ENCODE data around the gene ANKDD1B. TPM values are rescaled to one million over a fixed set of nuclear protein-coding genes. Genes with fewer than 3 reads are reported as not detected.

ANKDD1B gene
- total RNA-seq, 1 donor from 2014 or later, result 0.48 TPM

DNA sequence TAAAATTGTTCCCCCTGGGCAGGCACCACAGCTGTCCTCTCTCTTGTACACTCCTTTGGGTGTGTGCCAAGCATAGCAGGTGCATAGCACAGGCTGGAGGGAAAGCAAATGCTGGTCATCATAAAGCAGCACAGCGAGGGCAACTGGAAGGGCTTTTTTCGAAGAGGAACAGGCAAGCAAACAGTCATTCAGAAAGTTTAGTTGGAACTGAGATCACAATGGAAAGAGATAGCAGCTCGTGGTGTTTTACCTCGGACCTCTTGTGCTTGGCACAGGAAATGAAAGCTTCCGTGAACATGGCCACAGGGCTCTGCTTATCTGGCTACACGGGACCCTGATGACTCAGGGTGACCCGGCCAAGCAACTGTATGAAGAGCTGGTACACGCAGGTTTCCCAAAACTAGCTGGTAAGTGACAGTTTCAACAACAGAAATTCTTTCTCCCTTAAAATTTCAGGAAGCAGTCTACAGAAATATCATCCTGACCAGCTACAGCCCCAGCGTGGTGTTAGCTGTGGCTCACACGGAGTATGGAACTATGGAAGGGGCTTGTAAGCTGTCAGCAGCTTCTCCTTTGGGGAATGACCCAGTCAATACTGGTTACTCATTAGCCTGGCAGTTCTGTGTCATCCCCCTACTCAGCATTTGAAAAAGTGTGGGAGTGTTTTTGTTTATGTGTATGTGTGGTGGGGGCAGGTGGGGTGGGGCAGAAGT lies 57.9 kb downstream of the ANKDD1B start:
- H3K27ac Mint-ChIP-seq, result peak overlapping the region; percentile 92
- peak overlapping the region; percentile 65 for H3K4me3 Mint-ChIP-seq (ENCODE audit: low read depth)
- peaks cover 25% of the 10 kb centered on the region for H3K36me3 Mint-ChIP-seq (ENCODE audit: low read depth)
- intact Hi-C loops (cut with micrococcal nuclease), result loop anchor here (1.0 to 5.0 kb wide), 10 partner anchors 9 to 1092 kb away; partner anchors contain the start of genes ANKRD31, CERT1, GCNT4 and HMGCR
- DNase-seq (ENCODE audit: low spot score), result peak; percentile 57
- H3K9me3 Mint-ChIP-seq, result no peaks in the 10 kb centered on the region
- peaks cover 54% of the 10 kb centered on the region for H3K4me1 Mint-ChIP-seq (ENCODE audit: low read depth)
- no peaks in the 10 kb centered on the region for H3K27me3 Mint-ChIP-seq (ENCODE audit: low read depth)

GRCh38 chr5:75670577-75670976 lies 59.3 kb downstream of the ANKDD1B start:
- peak overlapping the region; percentile 36 for H3K27ac Mint-ChIP-seq
- H3K4me3 Mint-ChIP-seq (ENCODE audit: low read depth), result no peak overlapping the region
- DNase-seq (ENCODE audit: low spot score), result no peak
- no peaks in the 10 kb centered on the region for H3K27me3 Mint-ChIP-seq (ENCODE audit: low read depth)
- H3K36me3 Mint-ChIP-seq (ENCODE audit: low read depth), result peaks cover 35% of the 10 kb centered on the region
- H3K4me1 Mint-ChIP-seq (ENCODE audit: low read depth), result peaks cover 52% of the 10 kb centered on the region
- intact Hi-C loops (cut with micrococcal nuclease), result no loop called here
- H3K9me3 Mint-ChIP-seq, result no peaks in the 10 kb centered on the region

DNA sequence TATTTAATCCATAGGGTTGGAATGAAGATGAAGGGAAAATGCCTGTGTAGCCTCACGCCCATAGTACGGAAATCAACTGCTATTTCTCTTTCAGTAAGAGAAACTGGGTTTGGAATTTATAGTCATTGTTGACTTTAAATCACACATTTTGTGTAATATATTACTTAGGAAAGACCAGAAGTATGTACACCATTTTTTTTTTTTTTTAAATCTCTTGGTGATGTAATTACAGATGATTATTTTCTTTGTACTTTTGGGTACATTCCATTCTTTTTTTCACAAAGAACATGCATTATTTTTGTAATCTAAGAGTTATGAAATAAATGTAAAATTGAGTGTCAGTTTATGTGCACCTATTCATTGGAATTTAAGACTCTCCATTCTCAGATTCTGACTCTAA lies 60.3 kb downstream of the ANKDD1B start:
- H3K4me3 Mint-ChIP-seq (ENCODE audit: low read depth), result no peak overlapping the region
- H3K4me1 Mint-ChIP-seq (ENCODE audit: low read depth), result peaks cover 49% of the 10 kb centered on the region
- DNase-seq (ENCODE audit: low spot score), result no peak
- intact Hi-C loops (cut with micrococcal nuclease), result no loop called here
- peak overlapping the region; percentile 36 for H3K27ac Mint-ChIP-seq
- H3K36me3 Mint-ChIP-seq (ENCODE audit: low read depth), result peaks cover 43% of the 10 kb centered on the region
- H3K27me3 Mint-ChIP-seq (ENCODE audit: low read depth), result no peaks in the 10 kb centered on the region
- no peaks in the 10 kb centered on the region for H3K9me3 Mint-ChIP-seq

DNA sequence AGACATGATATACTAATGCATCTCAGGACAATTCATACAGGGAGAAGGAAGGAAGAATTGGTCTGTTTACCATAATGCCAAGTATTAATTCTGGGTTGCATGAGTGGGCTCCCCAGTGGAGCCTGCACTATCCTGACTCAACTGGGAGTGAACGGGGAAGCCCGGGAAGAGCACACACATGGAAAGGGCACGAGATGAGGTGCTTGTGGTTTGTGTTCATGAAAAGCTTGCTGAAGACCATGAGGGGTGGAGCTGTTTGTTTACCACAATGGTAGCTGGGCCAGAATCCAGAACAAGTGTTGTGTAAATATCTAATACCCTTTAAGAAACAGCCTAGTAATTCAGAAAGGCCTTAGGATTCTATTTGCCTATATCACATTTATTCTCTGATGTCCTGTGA lies 61.4 kb downstream of the ANKDD1B start:
- Mint-ChIP-seq H3K9me3 (no peaks in the 10 kb centered on the region), H3K4me1 (ENCODE audit: low read depth) (peaks cover 50% of the 10 kb centered on the region), H3K27me3 (ENCODE audit: low read depth) (no peaks in the 10 kb centered on the region), H3K36me3 (ENCODE audit: low read depth) (peaks cover 48% of the 10 kb centered on the region), H3K4me3 (ENCODE audit: low read depth) (no peak overlapping the region), H3K27ac (no peak overlapping the region)
- no peak for DNase-seq (ENCODE audit: low spot score)
- intact Hi-C loops (cut with micrococcal nuclease), result no loop called here

DNA sequence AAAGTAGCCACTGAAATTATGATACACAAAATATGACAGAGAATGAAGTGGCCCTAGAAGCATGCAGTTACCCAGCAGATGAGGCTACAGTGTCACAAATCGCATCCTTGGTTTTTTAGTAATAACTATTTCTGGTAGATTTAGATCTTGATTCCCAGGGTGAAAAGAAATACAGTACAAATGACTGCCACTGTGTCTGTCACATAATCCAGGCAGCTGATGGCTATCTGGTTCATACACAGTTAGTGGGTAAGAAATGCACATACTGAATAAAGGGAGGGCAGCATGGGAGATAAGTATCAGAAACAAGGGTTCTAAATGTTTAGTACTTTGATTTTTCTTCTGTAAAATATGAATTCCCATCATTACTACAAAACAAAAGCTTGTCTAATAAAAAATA lies 64.5 kb downstream of the ANKDD1B start:
- Mint-ChIP-seq H3K36me3 (ENCODE audit: low read depth) (peaks cover 59% of the 10 kb centered on the region), H3K4me3 (ENCODE audit: low read depth) (no peak overlapping the region), H3K27ac (no peak overlapping the region), H3K9me3 (no peaks in the 10 kb centered on the region), H3K4me1 (ENCODE audit: low read depth) (peaks cover 31% of the 10 kb centered on the region), H3K27me3 (ENCODE audit: low read depth) (no peaks in the 10 kb centered on the region)
- no peak for DNase-seq (ENCODE audit: low spot score)
- intact Hi-C loops (cut with micrococcal nuclease), result no loop called here

DNA sequence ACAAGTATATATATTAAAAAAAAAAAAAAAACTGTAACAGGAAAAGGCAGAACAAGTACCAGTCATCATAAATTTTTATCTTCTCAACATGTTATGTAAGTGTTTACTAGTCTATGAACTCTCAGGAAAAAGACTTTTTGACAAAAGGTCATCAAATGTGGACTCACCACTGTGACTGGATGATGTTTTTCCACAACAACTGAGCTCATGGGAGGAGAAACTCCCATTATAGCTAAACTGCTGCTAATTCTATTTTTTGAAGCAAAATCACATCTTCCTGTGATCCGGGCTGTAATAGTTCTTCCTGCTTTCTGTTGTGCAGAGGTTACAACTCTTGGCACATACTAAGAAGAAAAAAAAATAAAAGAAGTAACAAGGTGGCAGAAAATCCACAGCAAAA lies 66.4 kb downstream of the ANKDD1B start:
- no peaks in the 10 kb centered on the region for H3K9me3 Mint-ChIP-seq
- no peak for DNase-seq (ENCODE audit: low spot score)
- peaks cover 24% of the 10 kb centered on the region for H3K4me1 Mint-ChIP-seq (ENCODE audit: low read depth)
- intact Hi-C loops (cut with micrococcal nuclease), result loop anchor here (1.0 kb wide), 1 partner anchor 8 kb away; no protein-coding TSS in a partner anchor
- H3K36me3 Mint-ChIP-seq (ENCODE audit: low read depth), result peaks cover 52% of the 10 kb centered on the region
- H3K4me3 Mint-ChIP-seq (ENCODE audit: low read depth), result peak overlapping the region; percentile 26
- peak overlapping the region; percentile 80 for H3K27ac Mint-ChIP-seq
- no peaks in the 10 kb centered on the region for H3K27me3 Mint-ChIP-seq (ENCODE audit: low read depth)

GRCh38 chr5:75678155-75678554 lies 66.9 kb downstream of the ANKDD1B start:
- no peak for DNase-seq (ENCODE audit: low spot score)
- Mint-ChIP-seq H3K9me3 (no peaks in the 10 kb centered on the region), H3K4me1 (ENCODE audit: low read depth) (peaks cover 23% of the 10 kb centered on the region), H3K27me3 (ENCODE audit: low read depth) (no peaks in the 10 kb centered on the region), H3K4me3 (ENCODE audit: low read depth) (no peak overlapping the region), H3K36me3 (ENCODE audit: low read depth) (peaks cover 54% of the 10 kb centered on the region), H3K27ac (peak overlapping the region; percentile 80)
- intact Hi-C loops (cut with micrococcal nuclease), result loop anchor here (1.0 kb wide), 1 partner anchor 9 kb away; no protein-coding TSS in a partner anchor

DNA sequence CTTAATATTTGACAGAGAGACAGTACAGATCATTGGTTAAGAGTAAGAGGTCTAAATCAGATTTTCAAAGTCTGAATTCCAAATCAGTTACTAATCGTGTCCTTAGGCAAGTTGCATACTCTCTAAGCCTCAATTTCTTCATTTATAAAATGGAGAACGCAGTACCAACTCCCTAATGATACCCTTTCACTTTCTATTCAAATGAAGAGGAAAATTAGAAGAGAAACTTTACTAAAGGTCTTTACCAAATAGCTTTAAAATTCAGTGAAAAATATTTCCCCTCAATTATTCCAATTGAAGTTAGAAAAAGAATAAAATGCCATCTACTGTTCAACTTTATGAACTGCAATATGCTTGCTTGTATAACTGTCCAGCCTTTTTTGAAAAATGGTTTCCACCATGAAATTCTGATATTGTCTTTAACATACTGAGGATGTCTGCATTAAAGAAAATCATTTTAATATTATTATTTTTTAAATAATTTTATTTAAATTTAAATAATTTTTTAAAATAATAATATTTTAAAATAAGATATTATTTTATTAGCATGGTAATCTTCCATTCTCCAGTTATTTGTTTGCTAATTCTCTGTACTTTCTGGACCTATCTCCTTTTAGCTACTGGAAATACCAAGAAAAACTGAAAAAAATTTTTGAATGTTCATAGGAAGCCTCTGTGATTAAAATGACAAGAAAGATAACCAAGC lies 70.0 kb downstream of the ANKDD1B start:
- no peaks in the 10 kb centered on the region for H3K9me3 Mint-ChIP-seq
- H3K27me3 Mint-ChIP-seq (ENCODE audit: low read depth), result no peaks in the 10 kb centered on the region
- peaks cover 52% of the 10 kb centered on the region for H3K36me3 Mint-ChIP-seq (ENCODE audit: low read depth)
- intact Hi-C loops (cut with micrococcal nuclease), result loop anchor here (1.0 kb wide), 1 partner anchor 444 kb away; no protein-coding TSS in a partner anchor
- H3K4me1 Mint-ChIP-seq (ENCODE audit: low read depth), result peaks cover 23% of the 10 kb centered on the region
- no peak for DNase-seq (ENCODE audit: low spot score)
- no peak overlapping the region for H3K4me3 Mint-ChIP-seq (ENCODE audit: low read depth)
- H3K27ac Mint-ChIP-seq, result no peak overlapping the region

- Mint-ChIP-seq H3K4me3 (ENCODE audit: low read depth) (no peak overlapping the region), H3K27me3 (ENCODE audit: low read depth) (no peaks in the 10 kb centered on the region), H3K27ac (no peak overlapping the region), H3K4me1 (ENCODE audit: low read depth) (peaks cover 10% of the 10 kb centered on the region), H3K36me3 (ENCODE audit: low read depth) (peaks cover 40% of the 10 kb centered on the region), H3K9me3 (no peaks in the 10 kb centered on the region)
- intact Hi-C loops (cut with micrococcal nuclease), result no loop called here
- DNase-seq (ENCODE audit: low spot score), result no peak
Observed at GRCh38 chr5:75685141-75685540, 73.9 kb downstream of the ANKDD1B start.

DNA sequence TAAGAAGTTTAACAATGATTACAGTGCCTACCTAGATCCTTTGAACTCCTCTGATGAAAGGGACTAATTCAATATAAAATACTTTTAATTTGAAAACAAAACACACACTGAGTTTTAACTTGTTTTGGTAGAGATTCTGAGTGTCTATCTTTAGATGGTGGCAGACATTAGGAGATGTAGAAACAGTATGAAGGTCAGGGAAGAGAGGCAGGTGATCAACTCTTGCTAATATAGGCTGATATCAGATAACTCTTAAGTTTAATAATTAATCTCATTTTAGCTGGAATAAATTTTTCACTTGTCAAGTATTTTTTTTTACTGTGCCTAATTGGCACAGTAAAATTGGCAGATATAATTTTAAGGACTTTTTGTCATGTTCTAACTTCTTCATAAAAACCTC lies 75.2 kb downstream of the ANKDD1B start:
- Mint-ChIP-seq H3K27ac (no peak overlapping the region), H3K36me3 (ENCODE audit: low read depth) (peaks cover 44% of the 10 kb centered on the region), H3K9me3 (no peaks in the 10 kb centered on the region), H3K4me1 (ENCODE audit: low read depth) (peaks cover 10% of the 10 kb centered on the region), H3K27me3 (ENCODE audit: low read depth) (no peaks in the 10 kb centered on the region), H3K4me3 (ENCODE audit: low read depth) (no peak overlapping the region)
- intact Hi-C loops (cut with micrococcal nuclease), result no loop called here
- DNase-seq (ENCODE audit: low spot score), result no peak

- Mint-ChIP-seq H3K9me3 (no peaks in the 10 kb centered on the region), H3K4me1 (ENCODE audit: low read depth) (peaks cover 8% of the 10 kb centered on the region), H3K27ac (no peak overlapping the region), H3K27me3 (ENCODE audit: low read depth) (no peaks in the 10 kb centered on the region), H3K4me3 (ENCODE audit: low read depth) (no peak overlapping the region), H3K36me3 (ENCODE audit: low read depth) (peaks cover 47% of the 10 kb centered on the region)
- DNase-seq (ENCODE audit: low spot score), result no peak
- intact Hi-C loops (cut with micrococcal nuclease), result no loop called here
Observed at GRCh38 chr5:75690669-75691068, 79.4 kb downstream of the ANKDD1B start.

DNA sequence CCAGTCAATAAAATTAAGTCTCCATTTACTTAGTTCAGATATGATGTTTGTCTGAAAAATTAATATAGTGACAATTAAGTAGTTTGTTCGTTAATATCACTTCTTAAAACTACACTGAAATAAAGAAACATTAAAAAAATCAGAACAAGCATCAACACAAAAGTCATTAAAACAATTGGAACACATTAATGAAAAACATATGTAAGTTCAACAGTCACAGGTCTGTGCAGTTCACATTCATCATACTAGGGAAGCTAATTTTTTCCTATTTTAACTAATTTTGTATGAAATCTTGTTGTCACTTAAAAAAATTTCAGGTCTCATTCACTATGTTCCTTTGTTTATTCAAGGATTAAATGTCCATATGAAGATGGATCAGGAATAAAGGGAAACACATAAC lies 83.5 kb downstream of the ANKDD1B start:
- DNase-seq (ENCODE audit: low spot score), result no peak
- H3K36me3 Mint-ChIP-seq (ENCODE audit: low read depth), result peaks cover 56% of the 10 kb centered on the region
- intact Hi-C loops (cut with micrococcal nuclease), result no loop called here
- H3K27me3 Mint-ChIP-seq (ENCODE audit: low read depth), result no peaks in the 10 kb centered on the region
- peaks cover 4% of the 10 kb centered on the region for H3K9me3 Mint-ChIP-seq
- H3K4me3 Mint-ChIP-seq (ENCODE audit: low read depth), result no peak overlapping the region
- peaks cover 4% of the 10 kb centered on the region for H3K4me1 Mint-ChIP-seq (ENCODE audit: low read depth)
- no peak overlapping the region for H3K27ac Mint-ChIP-seq

Measured in activated T-helper 2 cell treated with anti-CD3 and anti-CD28 coated beads, Interferon-gamma antibody, Interleukin-2, Interleukin-4, amounts not matched to agents 10 μg/mL and 5 μg/mL and 100 μg/mL, durations not matched to agents 14 hours and 24 hours and 36 hours (primary cell).